ENCODE data around the gene PSMB1. TPM values are rescaled to one million over a fixed set of nuclear protein-coding genes. Genes with fewer than 3 reads are reported as not detected.

PSMB1 gene
- total RNA-seq, 1 donor = 265 TPM

DNA sequence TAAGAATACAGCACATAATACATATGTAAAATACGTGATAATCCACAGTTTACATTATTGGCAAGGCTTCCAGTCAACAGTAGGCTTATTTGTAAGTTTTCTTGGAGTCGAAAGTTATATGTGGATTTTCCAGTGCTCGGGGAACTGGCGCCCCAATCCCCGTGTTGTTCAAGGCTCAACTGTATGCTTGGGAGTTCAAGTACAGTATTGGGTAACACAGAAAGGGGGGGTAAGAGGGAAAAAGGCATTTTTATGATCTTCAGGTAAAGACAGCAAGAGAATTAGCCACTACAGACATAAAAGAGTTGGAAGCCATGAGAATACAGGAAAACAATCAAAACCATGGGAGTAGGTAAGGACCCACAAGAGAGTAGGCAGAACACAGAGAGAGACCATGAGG is 16.4 kb downstream of the PSMB1 start:
- TF ChIP-seq, protein P1, sequence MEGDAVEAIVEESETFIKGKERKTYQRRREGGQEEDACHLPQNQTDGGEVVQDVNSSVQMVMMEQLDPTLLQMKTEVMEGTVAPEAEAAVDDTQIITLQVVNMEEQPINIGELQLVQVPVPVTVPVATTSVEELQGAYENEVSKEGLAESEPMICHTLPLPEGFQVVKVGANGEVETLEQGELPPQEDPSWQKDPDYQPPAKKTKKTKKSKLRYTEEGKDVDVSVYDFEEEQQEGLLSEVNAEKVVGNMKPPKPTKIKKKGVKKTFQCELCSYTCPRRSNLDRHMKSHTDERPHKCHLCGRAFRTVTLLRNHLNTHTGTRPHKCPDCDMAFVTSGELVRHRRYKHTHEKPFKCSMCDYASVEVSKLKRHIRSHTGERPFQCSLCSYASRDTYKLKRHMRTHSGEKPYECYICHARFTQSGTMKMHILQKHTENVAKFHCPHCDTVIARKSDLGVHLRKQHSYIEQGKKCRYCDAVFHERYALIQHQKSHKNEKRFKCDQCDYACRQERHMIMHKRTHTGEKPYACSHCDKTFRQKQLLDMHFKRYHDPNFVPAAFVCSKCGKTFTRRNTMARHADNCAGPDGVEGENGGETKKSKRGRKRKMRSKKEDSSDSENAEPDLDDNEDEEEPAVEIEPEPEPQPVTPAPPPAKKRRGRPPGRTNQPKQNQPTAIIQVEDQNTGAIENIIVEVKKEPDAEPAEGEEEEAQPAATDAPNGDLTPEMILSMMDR (IDR thresholded peaks at IDR 0.05; ENCODE audit: extremely low read depth, low read depth, low read length) = no peak
- peaks cover 71% of the 10 kb centered on the region for H3K36me3 ChIP-seq (ENCODE audit: insufficient read depth, low read length)
- peak; percentile 1 for DNase-seq (ENCODE audit: insufficient read length, low spot score, missing footprints)
- H3K4me2 ChIP-seq (ENCODE audit: insufficient read depth, low read length) = no peak overlapping the region
- H3K9me3 ChIP-seq (ENCODE audit: low read depth, low read length) = no peaks in the 10 kb centered on the region
- no peaks in the 10 kb centered on the region for H3K4me1 ChIP-seq (ENCODE audit: insufficient read depth, low read length)
- no peak overlapping the region for H3K27ac ChIP-seq (ENCODE audit: low read depth, low read length)
- H4K20me1 ChIP-seq (ENCODE audit: insufficient read depth, low read length) = peaks cover 21% of the 10 kb centered on the region
- H3K4me3 ChIP-seq (ENCODE audit: insufficient read depth, low read length) = no peak overlapping the region
- H3K27me3 ChIP-seq (ENCODE audit: insufficient read depth, low read length) = no peaks in the 10 kb centered on the region
- no peak overlapping the region for H2AFZ ChIP-seq (ENCODE audit: low read length)
- H3K79me2 ChIP-seq (ENCODE audit: insufficient read depth, low read length) = peaks cover 42% of the 10 kb centered on the region

DNA sequence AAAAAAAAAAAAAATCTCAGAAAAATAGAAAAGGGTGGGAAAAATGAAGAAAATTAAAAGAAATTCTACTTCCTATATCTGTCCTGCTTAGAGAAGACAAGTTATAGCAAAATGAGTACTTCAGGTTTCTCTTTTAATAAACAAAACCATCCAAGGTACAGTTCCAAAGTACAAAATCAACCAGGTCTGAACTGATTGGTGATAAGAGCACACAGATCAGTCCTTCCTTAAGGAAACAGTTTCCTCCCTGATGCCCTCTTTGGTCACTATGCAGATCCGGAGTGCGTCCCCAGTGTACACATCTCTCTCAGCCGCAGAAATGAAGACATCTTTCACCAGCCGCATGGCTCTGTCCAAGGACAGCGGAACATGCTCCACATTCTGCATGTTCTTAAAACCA is 18.1 kb downstream of the PSMB1 start:
- no peak for DNase-seq (ENCODE audit: insufficient read length, low spot score, missing footprints)
- H4K20me1 ChIP-seq (ENCODE audit: insufficient read depth, low read length) = peaks cover 23% of the 10 kb centered on the region
- no peak overlapping the region for H3K4me2 ChIP-seq (ENCODE audit: insufficient read depth, low read length)
- peaks cover 4% of the 10 kb centered on the region for H3K4me1 ChIP-seq (ENCODE audit: insufficient read depth, low read length)
- TF ChIP-seq, protein P1 (IDR thresholded peaks at IDR 0.05; ENCODE audit: extremely low read depth, low read depth, low read length) = no peak
- peaks cover 62% of the 10 kb centered on the region for H3K36me3 ChIP-seq (ENCODE audit: insufficient read depth, low read length)
- H3K9me3 ChIP-seq (ENCODE audit: low read depth, low read length) = no peaks in the 10 kb centered on the region
- H3K27ac ChIP-seq (ENCODE audit: low read depth, low read length) = no peak overlapping the region
- no peak overlapping the region for H3K4me3 ChIP-seq (ENCODE audit: insufficient read depth, low read length)
- peaks cover 26% of the 10 kb centered on the region for H3K79me2 ChIP-seq (ENCODE audit: insufficient read depth, low read length)
- H2AFZ ChIP-seq (ENCODE audit: low read length) = no peak overlapping the region
- H3K27me3 ChIP-seq (ENCODE audit: insufficient read depth, low read length) = no peaks in the 10 kb centered on the region

DNA sequence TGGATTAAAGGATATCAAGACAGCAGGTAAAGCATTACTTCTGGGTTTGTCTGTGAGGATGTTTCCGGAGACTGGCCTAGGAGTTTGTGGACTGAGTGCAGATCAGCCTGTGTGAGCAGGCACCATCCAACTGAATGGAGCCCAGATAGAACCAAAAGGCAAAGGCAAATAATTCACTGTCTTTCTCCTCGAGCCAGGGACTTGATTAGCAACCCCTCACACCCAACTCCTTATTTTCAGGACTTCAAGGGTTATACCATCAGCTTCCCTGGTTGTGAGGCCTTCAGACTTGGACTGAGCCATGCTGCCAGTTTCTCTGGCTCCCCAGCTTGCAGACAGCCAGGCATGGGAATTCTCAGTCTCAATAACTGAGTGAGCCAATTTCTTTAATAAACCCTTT is 19.3 kb downstream of the PSMB1 start:
- Histone ChIP-seq H3K9me3 (ENCODE audit: low read depth, low read length) (no peaks in the 10 kb centered on the region), H3K36me3 (ENCODE audit: insufficient read depth, low read length) (peaks cover 54% of the 10 kb centered on the region), H3K4me2 (ENCODE audit: insufficient read depth, low read length) (no peak overlapping the region), H3K27me3 (ENCODE audit: insufficient read depth, low read length) (no peaks in the 10 kb centered on the region), H3K4me1 (ENCODE audit: insufficient read depth, low read length) (peaks cover 5% of the 10 kb centered on the region), H3K4me3 (ENCODE audit: insufficient read depth, low read length) (no peak overlapping the region), H4K20me1 (ENCODE audit: insufficient read depth, low read length) (peaks cover 23% of the 10 kb centered on the region), H2AFZ (ENCODE audit: low read length) (no peak overlapping the region), H3K79me2 (ENCODE audit: insufficient read depth, low read length) (peaks cover 15% of the 10 kb centered on the region), H3K27ac (ENCODE audit: low read depth, low read length) (no peak overlapping the region)
- TF ChIP-seq, protein P1 (IDR thresholded peaks at IDR 0.05; ENCODE audit: extremely low read depth, low read depth, low read length) = no peak
- no peak for DNase-seq (ENCODE audit: insufficient read length, low spot score, missing footprints)

DNA sequence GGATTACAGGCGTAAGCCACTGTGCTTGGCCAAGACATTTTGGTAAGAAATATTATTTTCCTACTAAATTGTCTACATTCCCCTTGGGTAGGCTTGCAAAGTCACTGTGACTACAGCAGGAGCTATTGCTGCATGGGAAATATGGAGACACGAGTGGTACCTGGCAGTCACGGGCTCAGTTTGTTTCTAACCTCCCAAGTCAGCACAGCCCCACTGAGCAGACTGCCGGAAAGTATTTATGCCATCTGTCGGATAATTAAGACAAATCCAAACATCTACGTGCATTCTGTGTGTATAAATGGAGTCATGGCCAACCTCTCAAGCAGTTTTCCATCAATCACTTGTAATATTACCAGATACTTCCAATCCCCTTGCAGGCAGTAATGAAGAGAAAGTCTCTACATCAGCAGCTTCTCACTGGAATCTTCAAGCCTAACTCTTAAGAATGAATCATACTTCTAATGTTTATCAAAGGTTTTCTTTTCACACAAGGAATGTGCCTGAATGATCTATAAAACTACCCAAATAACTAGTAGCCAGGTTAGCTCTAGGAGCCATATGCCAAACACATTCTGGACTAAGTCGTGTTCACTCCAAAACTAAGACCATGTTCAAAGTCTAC is 20.1 kb downstream of the PSMB1 start:
- peaks cover 5% of the 10 kb centered on the region for H3K4me1 ChIP-seq (ENCODE audit: insufficient read depth, low read length)
- H3K27ac ChIP-seq (ENCODE audit: low read depth, low read length) = no peak overlapping the region
- TF ChIP-seq, protein P1 (IDR thresholded peaks at IDR 0.05; ENCODE audit: extremely low read depth, low read depth, low read length) = no peak
- peaks cover 23% of the 10 kb centered on the region for H4K20me1 ChIP-seq (ENCODE audit: insufficient read depth, low read length)
- H3K36me3 ChIP-seq (ENCODE audit: insufficient read depth, low read length) = peaks cover 48% of the 10 kb centered on the region
- H3K4me3 ChIP-seq (ENCODE audit: insufficient read depth, low read length) = no peak overlapping the region
- no peak overlapping the region for H3K4me2 ChIP-seq (ENCODE audit: insufficient read depth, low read length)
- H3K79me2 ChIP-seq (ENCODE audit: insufficient read depth, low read length) = peaks cover 11% of the 10 kb centered on the region
- no peak overlapping the region for H2AFZ ChIP-seq (ENCODE audit: low read length)
- H3K9me3 ChIP-seq (ENCODE audit: low read depth, low read length) = no peaks in the 10 kb centered on the region
- DNase-seq (ENCODE audit: insufficient read length, low spot score, missing footprints) = peak; percentile 5
- no peaks in the 10 kb centered on the region for H3K27me3 ChIP-seq (ENCODE audit: insufficient read depth, low read length)

Measured in osteoblast (primary cell).